ENCODE data around the gene PDE6B.

The PDE6B gene

DNA sequence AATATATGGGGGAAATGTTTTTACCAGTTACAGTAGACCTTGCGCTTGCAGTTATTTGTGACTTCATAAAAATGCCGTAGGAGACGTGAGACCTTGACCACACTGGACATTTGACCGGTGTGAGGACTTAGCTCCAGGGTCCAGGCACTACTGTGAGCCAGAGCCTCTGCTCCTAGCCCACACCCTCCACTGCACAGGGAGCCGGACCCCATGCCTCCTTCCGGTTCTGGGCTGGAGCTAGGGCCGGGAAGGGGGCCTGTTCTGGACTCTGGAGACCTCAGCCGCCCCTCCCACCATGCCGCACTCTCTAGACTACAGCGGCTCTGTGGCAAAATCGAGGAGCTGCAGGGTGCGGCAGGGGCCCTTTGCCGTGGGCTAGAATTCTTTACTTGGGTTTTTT, 85.5 kb downstream of the PDE6B start:
- DNase-seq = no peak
- no peaks in the 10 kb centered on the region for H3K9me3 ChIP-seq (ENCODE audit: severe bottlenecking)
- no peaks in the 10 kb centered on the region for H3K27me3 ChIP-seq (ENCODE audit: insufficient read depth, low read depth, severe bottlenecking)
- no peak overlapping the region for H3K4me3 ChIP-seq (ENCODE audit: low read depth, low read length)
- TF ChIP-seq, protein P1, sequence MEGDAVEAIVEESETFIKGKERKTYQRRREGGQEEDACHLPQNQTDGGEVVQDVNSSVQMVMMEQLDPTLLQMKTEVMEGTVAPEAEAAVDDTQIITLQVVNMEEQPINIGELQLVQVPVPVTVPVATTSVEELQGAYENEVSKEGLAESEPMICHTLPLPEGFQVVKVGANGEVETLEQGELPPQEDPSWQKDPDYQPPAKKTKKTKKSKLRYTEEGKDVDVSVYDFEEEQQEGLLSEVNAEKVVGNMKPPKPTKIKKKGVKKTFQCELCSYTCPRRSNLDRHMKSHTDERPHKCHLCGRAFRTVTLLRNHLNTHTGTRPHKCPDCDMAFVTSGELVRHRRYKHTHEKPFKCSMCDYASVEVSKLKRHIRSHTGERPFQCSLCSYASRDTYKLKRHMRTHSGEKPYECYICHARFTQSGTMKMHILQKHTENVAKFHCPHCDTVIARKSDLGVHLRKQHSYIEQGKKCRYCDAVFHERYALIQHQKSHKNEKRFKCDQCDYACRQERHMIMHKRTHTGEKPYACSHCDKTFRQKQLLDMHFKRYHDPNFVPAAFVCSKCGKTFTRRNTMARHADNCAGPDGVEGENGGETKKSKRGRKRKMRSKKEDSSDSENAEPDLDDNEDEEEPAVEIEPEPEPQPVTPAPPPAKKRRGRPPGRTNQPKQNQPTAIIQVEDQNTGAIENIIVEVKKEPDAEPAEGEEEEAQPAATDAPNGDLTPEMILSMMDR (IDR thresholded peaks at IDR 0.05; ENCODE audit: low read depth, low read length) = no peak
- H3K27ac ChIP-seq = no peak overlapping the region
- H3K36me3 ChIP-seq = peaks cover 36% of the 10 kb centered on the region

DNA sequence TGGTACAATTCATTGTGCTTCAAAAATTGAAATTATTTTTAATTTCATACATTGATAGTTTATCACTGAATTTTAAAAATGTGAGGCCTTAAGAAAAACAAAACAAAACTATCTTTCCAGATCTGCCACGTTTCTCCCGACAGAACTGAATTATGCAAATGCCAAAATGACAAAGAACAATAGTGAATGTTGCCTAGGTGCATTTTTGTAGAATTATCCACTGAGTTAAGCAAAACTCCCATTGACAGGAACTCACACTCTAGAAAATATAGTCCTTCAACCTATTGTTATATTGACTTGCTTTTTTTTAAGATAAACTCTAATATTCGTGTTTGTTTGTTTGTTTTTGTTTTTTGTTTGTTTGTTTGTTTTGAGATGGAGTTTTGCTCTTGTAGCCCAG, 86.7 kb downstream of the PDE6B start:
- Histone ChIP-seq H3K36me3 (peaks cover 36% of the 10 kb centered on the region), H3K27me3 (ENCODE audit: insufficient read depth, low read depth, severe bottlenecking) (no peaks in the 10 kb centered on the region), H3K27ac (no peak overlapping the region), H3K9me3 (ENCODE audit: severe bottlenecking) (no peaks in the 10 kb centered on the region), H3K4me3 (ENCODE audit: low read depth, low read length) (no peak overlapping the region)
- TF ChIP-seq, protein P1 (IDR thresholded peaks at IDR 0.05; ENCODE audit: low read depth, low read length) = no peak
- no peak for DNase-seq

- Histone ChIP-seq H3K4me3 (ENCODE audit: low read depth, low read length) (no peak overlapping the region), H3K36me3 (peaks cover 35% of the 10 kb centered on the region), H3K9me3 (ENCODE audit: severe bottlenecking) (no peaks in the 10 kb centered on the region), H3K27me3 (ENCODE audit: insufficient read depth, low read depth, severe bottlenecking) (no peaks in the 10 kb centered on the region), H3K27ac (no peak overlapping the region)
- no peak for DNase-seq
- TF ChIP-seq, protein P1 (IDR thresholded peaks at IDR 0.05; ENCODE audit: low read depth, low read length) = no peak
These were observed 87.7 kb downstream of the PDE6B start for GRCh38 chr4:712916-713632.

DNA sequence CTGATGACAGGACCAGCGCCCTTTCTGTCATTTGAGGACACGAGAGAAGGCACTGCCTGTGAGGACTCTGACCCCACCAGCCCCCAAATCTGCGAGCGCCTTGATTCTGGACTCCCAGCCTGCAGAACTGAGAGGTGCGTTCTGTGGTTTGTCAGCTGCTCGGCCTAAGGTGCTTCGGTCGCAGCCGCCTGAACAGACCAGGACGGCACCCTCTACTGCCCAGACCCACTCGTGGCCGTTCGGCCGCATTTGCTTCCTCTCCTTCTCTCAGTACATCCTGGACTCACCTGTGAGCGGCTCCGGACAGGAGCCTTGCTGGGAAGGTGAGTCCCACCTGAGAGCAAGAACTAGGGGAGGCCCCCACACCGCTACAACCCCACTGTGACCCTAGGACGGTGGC, 88.7 kb downstream of the PDE6B start:
- H3K9me3 ChIP-seq (ENCODE audit: severe bottlenecking) = no peaks in the 10 kb centered on the region
- TF ChIP-seq, protein P1 (IDR thresholded peaks at IDR 0.05; ENCODE audit: low read depth, low read length) = no peak

GRCh38 chr4:717601-718320, 92.4 kb downstream of the PDE6B start:
- no peaks in the 10 kb centered on the region for H3K27me3 ChIP-seq (ENCODE audit: insufficient read depth, low read depth, severe bottlenecking)
- H3K4me3 ChIP-seq (ENCODE audit: low read depth, low read length) = no peak overlapping the region
- no peak for DNase-seq
- H3K9me3 ChIP-seq (ENCODE audit: severe bottlenecking) = no peaks in the 10 kb centered on the region
- H3K27ac ChIP-seq = no peak overlapping the region
- peaks cover 22% of the 10 kb centered on the region for H3K36me3 ChIP-seq
- TF ChIP-seq, protein P1 (IDR thresholded peaks at IDR 0.05; ENCODE audit: low read depth, low read length) = no peak

More for the DNA sequence above, 88.7 kb downstream of the PDE6B start:
- DNase-seq = no peak
- Histone ChIP-seq H3K4me3 (ENCODE audit: low read depth, low read length) (no peak overlapping the region), H3K36me3 (peaks cover 29% of the 10 kb centered on the region), H3K27me3 (ENCODE audit: insufficient read depth, low read depth, severe bottlenecking) (no peaks in the 10 kb centered on the region), H3K27ac (no peak overlapping the region)
